Measurements from ENCODE around the gene ATP12A. TPM values are rescaled to one million over a fixed set of nuclear protein-coding genes. Genes with fewer than 3 reads are reported as not detected.

The ATP12A gene
- total RNA-seq, 2 experiments from 2014 or later: 4.4 TPM

- intact Hi-C loops (cut with micrococcal nuclease): no loop called here
- POLR2A ChIA-PET: no interaction called here
- CTCF ChIA-PET: interaction anchor here (0.9 to 1.2 kb wide), 3 partner anchors 8 to 56 kb away, joined by 3 to 4 read pairs (median 3); no protein-coding TSS in a partner anchor
- Mint-ChIP-seq H3K36me3 (ENCODE audit: low read depth) (no peaks in the 10 kb centered on the region), H3K27ac (no peak overlapping the region), H3K9me3 (no peaks in the 10 kb centered on the region), H3K4me3 (no peak overlapping the region), H3K4me1 (ENCODE audit: low read depth) (peaks cover 7% of the 10 kb centered on the region), H3K27me3 (peaks cover 9% of the 10 kb centered on the region)
- no peak for DNase-seq
- ATAC-seq: no peak
- no peak for TF ChIP-seq CTCF (IDR thresholded peaks at IDR 0.05)
These were observed 17.8 kb upstream of the ATP12A start for GRCh38 chr13:24662195-24663088.

GRCh38 chr13:24663089-24663395, 17.2 kb upstream of the ATP12A start:
- H3K27ac Mint-ChIP-seq: no peak overlapping the region
- H3K27me3 Mint-ChIP-seq: peaks cover 11% of the 10 kb centered on the region
- DNase-seq (no peak), ATAC-seq (no peak)
- ChIA-PET CTCF (interaction anchor here (0.9 to 1.2 kb wide), 2 partner anchors 10 to 31 kb away, joined by 3 to 6 read pairs; no protein-coding TSS in a partner anchor), POLR2A (no interaction called here)
- peaks cover 7% of the 10 kb centered on the region for H3K4me1 Mint-ChIP-seq (ENCODE audit: low read depth)
- H3K36me3 Mint-ChIP-seq (ENCODE audit: low read depth): no peaks in the 10 kb centered on the region
- no peaks in the 10 kb centered on the region for H3K9me3 Mint-ChIP-seq
- H3K4me3 Mint-ChIP-seq: no peak overlapping the region
- TF ChIP-seq CTCF (IDR thresholded peaks at IDR 0.05): no peak
- intact Hi-C loops (cut with micrococcal nuclease): no loop called here

GRCh38 chr13:24663586-24663985, 16.6 kb upstream of the ATP12A start:
- intact Hi-C loops (cut with micrococcal nuclease): no loop called here
- no peak overlapping the region for H3K4me3 Mint-ChIP-seq
- H3K27me3 Mint-ChIP-seq: peaks cover 11% of the 10 kb centered on the region
- DNase-seq (no peak), ATAC-seq (no peak)
- H3K4me1 Mint-ChIP-seq (ENCODE audit: low read depth): peaks cover 7% of the 10 kb centered on the region
- no peak for TF ChIP-seq CTCF (IDR thresholded peaks at IDR 0.05)
- ChIA-PET CTCF (interaction anchor here (1.0 to 1.2 kb wide), 2 partner anchors 9 to 10 kb away, joined by 3 to 6 read pairs; no protein-coding TSS in a partner anchor), POLR2A (no interaction called here)
- no peaks in the 10 kb centered on the region for H3K36me3 Mint-ChIP-seq (ENCODE audit: low read depth)
- H3K9me3 Mint-ChIP-seq: no peaks in the 10 kb centered on the region
- H3K27ac Mint-ChIP-seq: no peak overlapping the region

GRCh38 chr13:24664726-24665409, 15.3 kb upstream of the ATP12A start:
- ChIA-PET CTCF (interaction anchor here (1.0 kb wide), 1 partner anchor 10 kb away, joined by 3 read pairs; no protein-coding TSS in a partner anchor), POLR2A (no interaction called here)
- Mint-ChIP-seq H3K4me1 (ENCODE audit: low read depth) (peaks cover 7% of the 10 kb centered on the region), H3K27ac (no peak overlapping the region), H3K9me3 (no peaks in the 10 kb centered on the region), H3K36me3 (ENCODE audit: low read depth) (no peaks in the 10 kb centered on the region), H3K4me3 (no peak overlapping the region), H3K27me3 (peaks cover 10% of the 10 kb centered on the region)
- TF ChIP-seq CTCF (IDR thresholded peaks at IDR 0.05): no peak
- DNase-seq (no peak), ATAC-seq (peak; percentile 55)
- intact Hi-C loops (cut with micrococcal nuclease): no loop called here

GRCh38 chr13:24668511-24668910, 11.7 kb upstream of the ATP12A start:
- ChIA-PET CTCF (interaction anchor here (1.2 to 1.4 kb wide), 2 partner anchors 25 to 89 kb away, joined by 3 read pairs; no protein-coding TSS in a partner anchor), POLR2A (no interaction called here)
- Mint-ChIP-seq H3K4me1 (ENCODE audit: low read depth) (peaks cover 14% of the 10 kb centered on the region), H3K27me3 (peaks cover 11% of the 10 kb centered on the region), H3K27ac (no peak overlapping the region), H3K4me3 (no peak overlapping the region), H3K36me3 (ENCODE audit: low read depth) (no peaks in the 10 kb centered on the region), H3K9me3 (no peaks in the 10 kb centered on the region)
- DNase-seq (no peak), ATAC-seq (no peak)
- no peak for TF ChIP-seq CTCF (IDR thresholded peaks at IDR 0.05)
- intact Hi-C loops (cut with micrococcal nuclease): no loop called here
